PC-3 (cell line): Measurements from ENCODE around the gene GBA2. TPM values are rescaled to one million over a fixed set of nuclear protein-coding genes. Genes with fewer than 3 reads are reported as not detected.
A peak's percentile ranks its signal among the peaks of the same experiment; 100 is the strongest.

ENCODE experiments used
- ATAC-seq: fragments of 200-7000 bp; cut with Tn5 transposase; 2 replicates; pipeline ENCODE4 v1.9.1; 2020; ENCODE audit warnings: mild to moderate bottlenecking, moderate library complexity
- BruUV-seq: library from RNA; stranded (reverse); fragments of 400-500 nt; replicated peaks from 2 replicates; lab custom pipeline; 2021; lab: Mats Ljungman, UMichigan
- CTCF ChIA-PET: fragments of 300-600 bp; sonication (Branson Sonifier 250); formaldehyde crosslinking; loops from one replicate; lab custom pipeline; 2022; ENCODE audit warnings: antibody characterized with exemption; lab: Charles Lee
- POLR2A ChIA-PET: fragments of 300-600 bp; sonication (Branson Sonifier 250); formaldehyde crosslinking; loops from one replicate; lab custom pipeline; 2022; ENCODE audit warnings: antibody characterized with exemption; ENCODE audit not compliant: unreplicated experiment; lab: Charles Lee
- DNase-seq: peaks from one replicate; pipeline ENCODE4 v3.0.0-alpha.2; 2015
- H2AFZ ChIP-seq: fragments of 300-600 bp; sonication (generic); 2 replicates; pipeline ENCODE4 v1.6.0; 2016; ENCODE audit warnings: antibody characterized with exemption, low read length
- H3F3A ChIP-seq: fragments of 300-600 bp; sonication (generic); one replicate; pipeline ENCODE4 v1.6.0; 2017; ENCODE audit warnings: antibody characterized with exemption, low read length, control low read depth, mild to moderate bottlenecking; ENCODE audit not compliant: unreplicated experiment
- H3K27ac ChIP-seq: fragments of 300-600 bp; sonication (generic); 2 replicates; pipeline ENCODE4 v1.5.1; 2016; ENCODE audit warnings: mild to moderate bottlenecking, low read length
- H3K27me3 ChIP-seq: fragments of 300-600 bp; sonication (generic); 2 replicates; pipeline ENCODE4 v1.6.1; 2016; ENCODE audit warnings: low read length, mixed read lengths
- H3K36me3 ChIP-seq: fragments of 300-600 bp; sonication (generic); 2 replicates; pipeline ENCODE4 v1.6.1; 2016; ENCODE audit warnings: low read depth, mixed run types, low read length, mixed read lengths
- H3K4me1 ChIP-seq: fragments of 300-600 bp; sonication (generic); 2 replicates; pipeline ENCODE4 v1.5.1; 2016; ENCODE audit warnings: low read length; ENCODE audit not compliant: insufficient read depth
- H3K4me2 ChIP-seq: fragments of 300-600 bp; sonication (generic); 2 replicates; pipeline ENCODE4 v1.6.0; 2016; ENCODE audit warnings: low read length
- H3K4me3 ChIP-seq: fragments of 300-600 bp; sonication (generic); 2 replicates; pipeline ENCODE4 v1.5.1; 2016; ENCODE audit warnings: mild to moderate bottlenecking, low read length, mixed read lengths
- H3K79me2 ChIP-seq: fragments of 300-600 bp; sonication (generic); 2 replicates; pipeline ENCODE4 v1.6.1; 2017; ENCODE audit warnings: low read length, mixed read lengths
- H3K9ac ChIP-seq: fragments of 300-600 bp; sonication (generic); 2 replicates; pipeline ENCODE4 v1.6.0; 2016; ENCODE audit warnings: mild to moderate bottlenecking, low read length
- H3K9me2 ChIP-seq: fragments of 300-600 bp; sonication (generic); replicated peaks from 2 replicates; pipeline ENCODE4 v1.6.1; 2016; ENCODE audit warnings: mixed run types, low read length, mixed read lengths
- H3K9me3 ChIP-seq: fragments of 300-600 bp; sonication (generic); 2 replicates; pipeline ENCODE4 v1.6.1; 2016; ENCODE audit warnings: low read length, mixed read lengths
- H4K20me1 ChIP-seq: fragments of 300-600 bp; sonication (generic); 2 replicates; pipeline ENCODE4 v1.6.1; 2016; ENCODE audit warnings: low read length, mixed read lengths
- CTCF ChIP-seq: fragments of 300-600 bp; sonication (generic); conservative IDR thresholded peaks from 2 replicates; pipeline ENCODE4 v1.5.1; 2017; ENCODE audit warnings: antibody characterized with exemption, low read depth, mild to moderate bottlenecking, low read length
- EZH2 ChIP-seq: fragments of 300-600 bp; sonication (generic); IDR thresholded peaks from one replicate; pipeline ENCODE4 v1.6.1; 2017; ENCODE audit warnings: antibody characterized with exemption, mild to moderate bottlenecking, low read length; ENCODE audit not compliant: unreplicated experiment
- EZH2phosphoT487 ChIP-seq: fragments of 300-600 bp; sonication (generic); IDR thresholded peaks from 2 replicates; pipeline ENCODE4 v1.6.1; 2018; ENCODE audit warnings: mild to moderate bottlenecking, antibody characterized with exemption, low read length, borderline replicate concordance
- intact Hi-C: fragments of 100-400 bp; cut with micrococcal nuclease; formaldehyde crosslinking; loops from 2 replicates; pipeline ENCODE4 v1.9.0; 2023
- total RNA-seq: library from RNA; depleted of rRNA; stranded (reverse); fragments of >200 nt; gene quantifications from 2 replicates; pipeline ENCODE4 v1.2.3, GENCODE V29; 2014

The GBA2 gene
- total RNA-seq, 1 experiment from 2014 or later = 81.7 TPM

- H3K27me3 ChIP-seq = no peaks in the 10 kb centered on the region
- H3K4me3 ChIP-seq = no peak overlapping the region
- CTCF ChIA-PET = no interaction called here
- peaks cover 63% of the 10 kb centered on the region for H3K36me3 ChIP-seq
- no peaks in the 10 kb centered on the region for H3K4me1 ChIP-seq
- no peak for TF ChIP-seq EZH2
- no peak for TF ChIP-seq CTCF
- no peak for TF ChIP-seq EZH2phosphoT487
- no peak overlapping the region for H2AFZ ChIP-seq
- DNase-seq = no peak
- POLR2A ChIA-PET = no interaction called here
- no peak overlapping the region for H3K27ac ChIP-seq
- intact Hi-C loops = no loop called here
- no peak overlapping the region for H3K9ac ChIP-seq
- no peaks in the 10 kb centered on the region for H3K9me3 ChIP-seq
- H3K9me2 ChIP-seq = no peaks in the 10 kb centered on the region
- H3F3A ChIP-seq = no peaks in the 10 kb centered on the region
- H4K20me1 ChIP-seq = no peaks in the 10 kb centered on the region
- ATAC-seq = no peak
- BruUV-seq = no TSS peak
- H3K4me2 ChIP-seq = no peak overlapping the region
- H3K79me2 ChIP-seq = no peaks in the 10 kb centered on the region
Observed at GRCh38 chr9:35705372-35705771, 43.7 kb downstream of the GBA2 start.

- H3K79me2 ChIP-seq = no peaks in the 10 kb centered on the region
- ATAC-seq = no peak
- POLR2A ChIA-PET = no interaction called here
Observed at GRCh38 chr9:35703906-35704672, 44.9 kb downstream of the GBA2 start.

More at GRCh38 chr9:35703906-35704672, 44.9 kb downstream of the GBA2 start:
- no peak overlapping the region for H3K9ac ChIP-seq
- H3F3A ChIP-seq = no peaks in the 10 kb centered on the region
- H2AFZ ChIP-seq = no peak overlapping the region
- DNase-seq = no peak
- CTCF ChIA-PET = no interaction called here
- no peaks in the 10 kb centered on the region for H3K9me3 ChIP-seq
- BruUV-seq = TSS peak; percentile 21
- H3K4me3 ChIP-seq = no peak overlapping the region
- H3K4me1 ChIP-seq = no peaks in the 10 kb centered on the region
- H3K4me2 ChIP-seq = no peak overlapping the region
- no peaks in the 10 kb centered on the region for H3K27me3 ChIP-seq
- no peak overlapping the region for H3K27ac ChIP-seq
- intact Hi-C loops = no loop called here
- TF ChIP-seq EZH2phosphoT487 (no peak), EZH2 (no peak), CTCF (no peak)
- peaks cover 62% of the 10 kb centered on the region for H3K36me3 ChIP-seq
- H3K9me2 ChIP-seq = no peaks in the 10 kb centered on the region
- H4K20me1 ChIP-seq = no peaks in the 10 kb centered on the region
